MCF 10A (cell line): Measurements from ENCODE around the gene EIF4E1B. TPM values are rescaled to one million over a fixed set of nuclear protein-coding genes. Genes with fewer than 3 reads are reported as not detected.

Experiments used
- BruUV-seq: library from RNA; stranded (reverse); fragments of 400-500 nt; replicated peaks from 2 replicates; lab custom pipeline; 2021; lab: Mats Ljungman, UMichigan
- CTCF ChIA-PET: fragments of 300-600 bp; sonication (Branson Sonifier 250); formaldehyde crosslinking; extraction: SDS; loops from one replicate; lab custom pipeline; 2021; ENCODE audit warnings: antibody characterized with exemption, inconsistent platforms; lab: Yijun Ruan, JAX
- POLR2A ChIA-PET: fragments of 300-600, 350-650 bp; sonication (Branson Sonifier 250); formaldehyde crosslinking; extraction: SDS; loops from one replicate; lab custom pipeline; 2020; ENCODE audit warnings: antibody characterized with exemption, inconsistent platforms; lab: Yijun Ruan, JAX
- DNase-seq: peaks from one replicate; pipeline ENCODE4 v3.0.0-alpha.2; 2018; ENCODE audit not compliant: unreplicated experiment
- H3K27ac Mint-ChIP-seq: one replicate; pipeline ENCODE4 v1.8.0; 2022; ENCODE audit warnings: mild to moderate bottlenecking, low read depth, mixed read lengths; ENCODE audit not compliant: unreplicated experiment
- H3K27me3 Mint-ChIP-seq: one replicate; pipeline ENCODE4 v1.8.0; 2022; ENCODE audit warnings: mixed read lengths; ENCODE audit not compliant: insufficient read depth, unreplicated experiment
- H3K36me3 Mint-ChIP-seq: one replicate; pipeline ENCODE4 v1.8.0; 2022; ENCODE audit warnings: mild to moderate bottlenecking, moderate library complexity, mixed read lengths; ENCODE audit not compliant: insufficient read depth, unreplicated experiment
- H3K4me1 Mint-ChIP-seq: one replicate; pipeline ENCODE4 v1.8.0; 2022; ENCODE audit warnings: mixed read lengths; ENCODE audit not compliant: insufficient read depth, unreplicated experiment
- H3K4me3 Mint-ChIP-seq: one replicate; pipeline ENCODE4 v1.8.0; 2022; ENCODE audit warnings: mild to moderate bottlenecking, moderate library complexity, mixed read lengths; ENCODE audit not compliant: unreplicated experiment
- H3K9me3 Mint-ChIP-seq: one replicate; pipeline ENCODE4 v1.8.0; 2022; ENCODE audit warnings: mixed read lengths; ENCODE audit not compliant: unreplicated experiment
- CTCF ChIP-seq: fragments of 200-600 bp; IDR thresholded peaks from one replicate; pipeline ENCODE4 v1.8.0; 2022; ENCODE audit warnings: antibody characterized with exemption, mild to moderate bottlenecking; ENCODE audit not compliant: unreplicated experiment
- intact Hi-C: fragments of 100-400 bp; cut with micrococcal nuclease; formaldehyde crosslinking; loops from 2 replicates; pipeline ENCODE4 v1.14.1; 2022
- total RNA-seq: library from RNA; stranded (reverse); gene quantifications from 2 replicates; pipeline ENCODE4 v1.2.3, GENCODE V29; 2022

EIF4E1B gene
- total RNA-seq, 1 experiment from 2014 or later, result not detected

- no peak overlapping the region for H3K27ac Mint-ChIP-seq
- intact Hi-C loops, result no loop called here
- H3K36me3 Mint-ChIP-seq, result no peaks in the 10 kb centered on the region
- no peak for DNase-seq
- TF ChIP-seq CTCF, result no peak
- POLR2A ChIA-PET, result interaction anchor here (1.4 kb wide), 1 partner anchor 19 kb away, joined by 4 read pairs; the partner anchor contains the start of gene TSPAN17
- no TSS peak for BruUV-seq
- H3K27me3 Mint-ChIP-seq, result peaks cover 17% of the 10 kb centered on the region
- H3K4me1 Mint-ChIP-seq, result peaks cover 22% of the 10 kb centered on the region
- H3K9me3 Mint-ChIP-seq, result no peaks in the 10 kb centered on the region
- CTCF ChIA-PET, result interaction anchor here (0.8 kb wide), 1 partner anchor 14 kb away, joined by 3 read pairs; no protein-coding TSS in a partner anchor
- H3K4me3 Mint-ChIP-seq, result no peak overlapping the region
Observed at GRCh38 chr5:176627582-176627981, 2.9 kb upstream of the EIF4E1B start.

DNA sequence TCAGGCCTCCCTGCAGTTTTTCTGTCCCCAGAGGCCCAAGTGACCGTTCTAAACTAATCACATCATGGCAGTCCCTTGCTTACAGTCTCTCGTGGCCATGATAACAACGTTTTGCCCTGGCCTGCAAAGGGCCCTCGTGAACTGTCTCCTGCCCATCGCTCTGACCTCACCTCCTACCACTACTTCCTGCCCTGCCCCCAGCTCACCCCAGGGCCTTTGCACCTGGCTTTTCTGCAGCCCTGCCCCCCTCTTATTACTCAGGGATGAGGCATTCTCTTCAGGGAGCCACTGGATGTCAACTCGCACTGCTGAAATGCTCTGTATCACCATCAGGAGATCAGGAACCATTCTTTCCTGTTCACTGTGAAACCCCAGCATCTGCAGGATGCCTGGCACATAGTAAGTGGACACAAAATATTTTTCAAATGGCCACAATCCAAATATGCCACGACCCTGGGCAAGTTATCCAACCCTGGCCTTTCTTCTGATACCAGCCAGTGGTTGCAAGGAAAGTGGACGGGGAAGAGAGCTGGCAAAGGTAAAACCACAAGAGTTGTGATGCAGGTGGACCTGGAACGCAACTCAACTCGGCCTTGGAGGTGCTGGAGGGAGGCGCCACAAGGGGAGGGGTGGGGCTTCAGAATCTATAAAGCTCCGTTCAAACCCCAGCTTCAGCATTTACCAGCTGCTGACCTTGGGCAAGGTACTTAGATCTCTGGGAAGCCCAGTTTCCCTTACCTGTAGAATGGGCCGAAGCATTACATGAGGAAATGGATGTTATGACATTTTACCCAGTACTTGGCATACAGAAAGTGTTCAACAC, 1.9 kb upstream of the EIF4E1B start:
- CTCF ChIA-PET, result interaction anchor here (0.6 kb wide), 2 partner anchors 24 to 505 kb away, joined by 3 to 6 read pairs; no protein-coding TSS in a partner anchor
- H3K27ac Mint-ChIP-seq, result no peak overlapping the region
- H3K27me3 Mint-ChIP-seq, result peaks cover 24% of the 10 kb centered on the region
- intact Hi-C loops, result no loop called here
- H3K9me3 Mint-ChIP-seq, result no peaks in the 10 kb centered on the region
- no peak for TF ChIP-seq CTCF
- no peak overlapping the region for H3K4me3 Mint-ChIP-seq
- POLR2A ChIA-PET, result no interaction called here
- no peak for DNase-seq
- BruUV-seq, result no TSS peak
- H3K4me1 Mint-ChIP-seq, result peaks cover 22% of the 10 kb centered on the region
- no peaks in the 10 kb centered on the region for H3K36me3 Mint-ChIP-seq

DNA sequence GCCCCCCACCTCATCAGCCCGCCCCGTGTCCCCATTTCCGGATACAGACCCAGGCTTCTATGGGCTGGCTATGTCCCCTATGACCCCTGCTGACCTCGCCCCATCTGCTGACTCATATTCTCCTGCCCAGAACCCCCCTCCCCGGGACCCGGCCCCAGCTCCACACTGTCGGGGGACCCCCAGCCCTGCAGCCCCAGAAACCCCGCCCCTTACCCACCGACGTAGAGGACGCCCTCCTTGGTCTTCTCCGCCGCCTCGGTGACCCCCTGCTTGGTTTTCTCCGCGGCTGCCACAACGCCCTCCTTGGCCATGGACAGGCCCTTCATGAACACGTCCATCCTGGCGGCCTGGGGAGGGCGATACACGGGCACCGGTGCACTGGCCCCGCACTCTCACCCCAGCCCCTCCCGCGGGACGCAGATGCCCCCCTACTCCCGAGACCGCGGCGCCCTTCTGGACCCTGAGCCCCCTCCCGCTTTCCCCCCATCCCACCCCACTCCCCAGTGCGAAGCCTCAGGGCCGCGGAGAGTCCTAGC, 1.1 kb upstream of the EIF4E1B start:
- no peak overlapping the region for H3K27ac Mint-ChIP-seq
- no TSS peak for BruUV-seq
- ChIA-PET POLR2A (no interaction called here), CTCF (interaction anchor here (0.6 kb wide), 1 partner anchor 25 kb away, joined by 6 read pairs; no protein-coding TSS in a partner anchor)
- no peaks in the 10 kb centered on the region for H3K9me3 Mint-ChIP-seq
- no peak overlapping the region for H3K4me3 Mint-ChIP-seq
- H3K4me1 Mint-ChIP-seq, result peaks cover 27% of the 10 kb centered on the region
- TF ChIP-seq CTCF, result no peak
- H3K36me3 Mint-ChIP-seq, result no peaks in the 10 kb centered on the region
- no peak for DNase-seq
- peaks cover 32% of the 10 kb centered on the region for H3K27me3 Mint-ChIP-seq
- intact Hi-C loops, result no loop called here

- CTCF ChIA-PET, result interaction anchor here (0.5 to 1.8 kb wide), 6 partner anchors 16 to 57 kb away, joined by 3 to 8 read pairs (median 4); no protein-coding TSS in a partner anchor
- H3K36me3 Mint-ChIP-seq, result no peaks in the 10 kb centered on the region
- POLR2A ChIA-PET, result interaction anchor here (0.7 kb wide), 1 partner anchor 62 kb away, joined by 3 read pairs; no protein-coding TSS in a partner anchor
- TF ChIP-seq CTCF, result no peak
- no peak overlapping the region for H3K4me3 Mint-ChIP-seq
- no peak overlapping the region for H3K27ac Mint-ChIP-seq
- H3K27me3 Mint-ChIP-seq, result peaks cover 45% of the 10 kb centered on the region
- H3K4me1 Mint-ChIP-seq, result peaks cover 27% of the 10 kb centered on the region
- BruUV-seq, result no TSS peak
- DNase-seq, result no peak
- intact Hi-C loops, result no loop called here
- H3K9me3 Mint-ChIP-seq, result peaks cover 7% of the 10 kb centered on the region
Observed at GRCh38 chr5:176630681-176631222, 277 bp downstream of the EIF4E1B start.
